BJ (cell line): ENCODE results near the gene NSD2. TPM values are rescaled to one million over a fixed set of nuclear protein-coding genes. Genes with fewer than 3 reads are reported as not detected.

Experiments used
- CTCF ChIA-PET: fragments of 350-600 bp; formaldehyde crosslinking; extraction: SDS; loops from one replicate; lab custom pipeline; 2021; ENCODE audit warnings: antibody characterized with exemption, inconsistent platforms; lab: Yijun Ruan, JAX
- POLR2A ChIA-PET: fragments of 300-600 bp; sonication (Branson Sonifier 250); formaldehyde crosslinking; extraction: SDS; loops from one replicate; lab custom pipeline; 2021; ENCODE audit warnings: antibody characterized with exemption; lab: Charles Lee
- DNase-seq: peaks from one replicate; pipeline ENCODE4 v3.0.0-alpha.2; 2011; ENCODE audit warnings: low read depth
- H3K27me3 ChIP-seq: 2 replicates; pipeline ENCODE4 v1.6.0; 2011; ENCODE audit warnings: low read length; ENCODE audit not compliant: control insufficient read depth, insufficient read depth
- H3K36me3 ChIP-seq: 2 replicates; pipeline ENCODE4 v1.5.1; 2011; ENCODE audit warnings: low read length; ENCODE audit not compliant: control insufficient read depth, insufficient read depth
- H3K4me3 ChIP-seq: 2 replicates; pipeline ENCODE4 v1.5.1; 2011; ENCODE audit warnings: low read depth, mild to moderate bottlenecking, control low read depth, low read length
- polyA plus RNA-seq: library from polyadenylated mRNA; depleted of rRNA; stranded (reverse); fragments of >200 nt; gene quantifications from 2 replicates; pipeline ENCODE4 v1.2.3, GENCODE V29; 2011
- TF ChIP-seq, protein P1 (sequence below): IDR thresholded peaks from 2 replicates; pipeline ENCODE4 v1.5.1; 2011; ENCODE audit warnings: low read depth, mild to moderate bottlenecking, control low read depth, inconsistent platforms, low read length, moderate library complexity; ENCODE audit not compliant: insufficient read depth

The NSD2 gene
- polyA plus RNA-seq, 1 experiment, result 22.3 TPM

DNA sequence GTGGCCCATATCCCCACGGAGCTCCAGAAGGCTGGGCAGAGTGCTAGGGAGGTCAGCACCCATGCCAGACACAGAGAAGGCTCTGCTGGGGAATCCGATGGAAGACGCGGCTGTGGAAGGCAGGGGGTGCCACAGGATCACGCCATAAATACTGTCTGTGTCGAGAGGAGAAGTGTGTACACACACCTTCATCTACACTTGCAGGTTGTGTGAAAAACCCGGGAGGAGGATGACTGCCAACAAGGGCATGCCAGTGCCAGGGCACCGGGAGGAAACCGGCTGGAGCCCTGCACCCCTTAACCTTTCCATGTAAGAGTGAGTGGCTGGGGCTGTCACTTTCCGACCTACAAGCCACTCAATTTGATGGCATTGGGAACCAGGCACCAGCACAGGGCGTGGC, 46.4 kb upstream of the NSD2 start:
- POLR2A ChIA-PET, result no interaction called here

DNA sequence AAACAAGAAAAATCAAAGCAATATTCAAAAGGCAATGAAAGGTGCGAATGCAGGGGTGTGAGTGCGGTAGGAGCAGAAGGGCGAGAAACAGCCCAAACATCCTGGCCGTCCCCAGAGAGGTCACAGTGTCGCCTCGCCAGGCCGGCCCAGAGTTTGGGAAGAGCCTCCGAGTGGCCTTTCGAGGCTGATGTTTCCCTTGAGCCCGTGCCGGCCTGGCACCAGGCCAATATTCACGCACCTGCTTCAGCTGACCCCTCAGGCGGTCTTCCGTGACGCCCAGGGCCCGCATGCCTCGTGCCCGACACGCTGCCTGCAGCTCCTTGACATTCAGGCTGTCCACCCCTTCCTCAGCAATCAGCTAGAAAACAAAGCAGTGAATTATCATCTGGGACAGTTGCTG, 45.9 kb upstream of the NSD2 start:
- no peak for DNase-seq
- no peak overlapping the region for H3K4me3 ChIP-seq
- TF ChIP-seq, protein P1, sequence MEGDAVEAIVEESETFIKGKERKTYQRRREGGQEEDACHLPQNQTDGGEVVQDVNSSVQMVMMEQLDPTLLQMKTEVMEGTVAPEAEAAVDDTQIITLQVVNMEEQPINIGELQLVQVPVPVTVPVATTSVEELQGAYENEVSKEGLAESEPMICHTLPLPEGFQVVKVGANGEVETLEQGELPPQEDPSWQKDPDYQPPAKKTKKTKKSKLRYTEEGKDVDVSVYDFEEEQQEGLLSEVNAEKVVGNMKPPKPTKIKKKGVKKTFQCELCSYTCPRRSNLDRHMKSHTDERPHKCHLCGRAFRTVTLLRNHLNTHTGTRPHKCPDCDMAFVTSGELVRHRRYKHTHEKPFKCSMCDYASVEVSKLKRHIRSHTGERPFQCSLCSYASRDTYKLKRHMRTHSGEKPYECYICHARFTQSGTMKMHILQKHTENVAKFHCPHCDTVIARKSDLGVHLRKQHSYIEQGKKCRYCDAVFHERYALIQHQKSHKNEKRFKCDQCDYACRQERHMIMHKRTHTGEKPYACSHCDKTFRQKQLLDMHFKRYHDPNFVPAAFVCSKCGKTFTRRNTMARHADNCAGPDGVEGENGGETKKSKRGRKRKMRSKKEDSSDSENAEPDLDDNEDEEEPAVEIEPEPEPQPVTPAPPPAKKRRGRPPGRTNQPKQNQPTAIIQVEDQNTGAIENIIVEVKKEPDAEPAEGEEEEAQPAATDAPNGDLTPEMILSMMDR, result no peak
- ChIA-PET CTCF (interaction anchor here (1.5 kb wide), 1 partner anchor 73 kb away, joined by 6 read pairs; no protein-coding TSS in a partner anchor), POLR2A (no interaction called here)
- peaks cover 34% of the 10 kb centered on the region for H3K36me3 ChIP-seq
- H3K27me3 ChIP-seq, result no peaks in the 10 kb centered on the region

More for the DNA sequence above, 46.4 kb upstream of the NSD2 start:
- TF ChIP-seq, protein P1, result no peak
- H3K36me3 ChIP-seq, result peaks cover 35% of the 10 kb centered on the region
- no peak overlapping the region for H3K4me3 ChIP-seq
- no peaks in the 10 kb centered on the region for H3K27me3 ChIP-seq
- DNase-seq, result no peak
- CTCF ChIA-PET, result no interaction called here

DNA sequence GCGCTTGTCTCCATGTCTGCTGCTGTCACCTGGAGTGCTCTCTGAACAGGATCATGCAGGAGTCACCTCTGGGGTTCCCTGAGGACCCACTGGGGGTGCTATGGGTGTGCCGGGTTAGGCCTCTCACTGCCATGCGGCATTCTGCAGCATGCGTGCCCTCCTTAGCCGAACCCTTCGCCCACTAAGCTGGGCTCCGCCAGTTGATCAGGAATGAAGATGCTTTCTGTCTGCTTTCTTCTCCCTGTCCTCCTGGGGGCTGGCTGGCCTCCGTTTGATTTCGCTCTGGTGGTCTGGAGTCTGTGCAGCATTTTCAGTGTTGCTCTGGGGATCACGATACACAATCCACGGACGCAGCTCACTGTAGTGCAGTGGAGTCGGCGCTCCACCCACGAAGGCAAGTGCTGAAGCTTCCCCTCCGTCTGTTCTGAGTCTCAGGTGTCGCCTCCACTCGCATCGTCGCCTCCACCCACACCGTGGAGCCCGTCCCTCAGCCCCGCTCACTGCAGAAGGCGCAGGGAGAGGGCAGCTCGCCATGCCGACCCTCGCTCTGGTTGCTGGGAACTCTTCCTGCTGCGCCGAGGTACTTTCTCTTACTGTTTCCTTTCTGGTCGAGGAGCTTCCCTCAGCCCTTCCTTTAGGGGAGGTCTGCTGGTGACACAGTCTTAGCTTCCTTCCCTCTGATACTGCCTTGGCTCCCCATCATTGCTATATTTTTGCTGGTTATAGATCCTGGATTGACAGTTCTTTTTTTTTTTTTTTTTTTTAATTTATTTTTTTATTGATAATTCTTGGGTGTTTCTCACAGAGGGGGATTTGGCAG, 44.5 kb upstream of the NSD2 start:
- Histone ChIP-seq H3K4me3 (no peak overlapping the region), H3K36me3 (peaks cover 39% of the 10 kb centered on the region), H3K27me3 (no peaks in the 10 kb centered on the region)
- no peak for DNase-seq
- POLR2A ChIA-PET, result no interaction called here
- CTCF ChIA-PET, result interaction anchor here (0.7 to 1.5 kb wide), 4 partner anchors 16 to 133 kb away, joined by 3 to 6 read pairs (median 4); no protein-coding TSS in a partner anchor
- TF ChIP-seq, protein P1, result no peak

DNA sequence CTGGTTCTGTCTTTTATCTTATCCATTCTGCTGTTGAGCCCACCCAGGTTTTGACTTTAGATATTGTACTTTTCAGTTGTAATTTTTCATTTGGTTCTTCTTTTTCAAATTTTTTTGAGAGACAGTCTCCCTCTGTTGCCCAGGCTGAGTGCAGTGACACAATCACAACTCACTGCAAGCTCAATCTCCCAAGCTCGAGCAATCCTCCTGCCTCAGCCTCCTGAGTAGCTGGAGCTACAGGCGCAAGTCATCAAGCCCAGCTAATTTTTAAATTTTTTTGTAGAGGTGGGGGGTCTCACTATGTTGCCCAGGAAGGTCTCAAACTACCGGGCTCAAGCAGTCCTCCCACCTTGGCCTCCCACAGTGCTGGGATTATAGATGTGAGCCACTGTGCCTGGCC, 41.0 kb upstream of the NSD2 start:
- DNase-seq, result no peak
- Histone ChIP-seq H3K36me3 (peaks cover 25% of the 10 kb centered on the region), H3K27me3 (no peaks in the 10 kb centered on the region), H3K4me3 (no peak overlapping the region)
- TF ChIP-seq, protein P1, result no peak
- ChIA-PET CTCF (interaction anchor here (0.9 to 4.3 kb wide), 5 partner anchors 13 to 69 kb away, joined by 3 to 17 read pairs (median 4); no protein-coding TSS in a partner anchor), POLR2A (no interaction called here)

DNA sequence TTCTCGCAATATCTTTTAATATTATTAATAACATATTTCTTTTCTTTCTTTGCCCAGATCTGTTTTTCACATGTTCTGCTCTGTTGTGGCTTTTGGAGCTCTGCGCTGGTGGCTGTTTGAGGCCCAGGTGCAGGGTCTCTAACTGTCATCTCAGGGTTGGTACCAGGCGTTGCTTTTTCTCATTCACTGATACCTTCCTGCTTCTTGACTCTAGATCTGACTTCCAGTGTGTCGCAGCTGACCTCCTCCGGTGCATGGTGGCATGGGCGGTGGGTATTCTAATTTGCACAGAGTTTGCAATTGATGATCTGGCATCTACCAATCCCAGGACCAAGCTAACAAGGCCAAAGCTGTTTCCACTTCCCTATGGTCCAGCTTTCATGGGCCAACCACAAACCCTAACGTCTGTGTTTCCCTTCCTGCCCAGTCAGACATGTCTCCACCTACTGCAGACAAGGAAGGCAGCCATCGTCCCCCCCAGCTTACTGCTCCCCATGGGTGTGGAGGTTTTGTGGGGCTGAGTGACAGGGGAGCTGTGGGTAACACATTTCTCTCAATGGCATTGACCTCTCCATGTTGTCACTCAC, 40.5 kb upstream of the NSD2 start:
- TF ChIP-seq, protein P1, result no peak
- no peak for DNase-seq
- Histone ChIP-seq H3K4me3 (no peak overlapping the region), H3K36me3 (peaks cover 24% of the 10 kb centered on the region), H3K27me3 (no peaks in the 10 kb centered on the region)
- ChIA-PET CTCF (interaction anchor here (0.9 to 4.3 kb wide), 5 partner anchors 12 to 68 kb away, joined by 3 to 17 read pairs (median 4); no protein-coding TSS in a partner anchor), POLR2A (no interaction called here)
